ENCODE measurements around the gene PGAP6. TPM values are rescaled to one million over a fixed set of nuclear protein-coding genes. Genes with fewer than 3 reads are reported as not detected.

The PGAP6 gene
- total and polyA plus RNA-seq, 2 of the 13 experiments (the other 11 are each of a cell fraction or from before 2014, with no cell fraction given), result 52.7 to 136 TPM

- TF ChIP-seq IRX3 (CRISPR knock-in tag; IDR thresholded peaks at IDR 0.05; ENCODE audit: borderline replicate concordance, low read depth), result no peak
- TF ChIP-seq ARNT (IDR thresholded peaks at IDR 0.05), result no peak
- TF ChIP-seq RFX3 (CRISPR knock-in tag; IDR thresholded peaks at IDR 0.05), result no peak
- peak; percentile 53; the same call in 1 of the 2 replicates for TF ChIP-seq RFXANK (CRISPR knock-in tag; IDR thresholded peaks at IDR 0.05)
- no peak for TF ChIP-seq ZNF124 (CRISPR knock-in tag; IDR thresholded peaks at IDR 0.05)
- no peak for TF ChIP-seq ZZZ3 (CRISPR knock-in tag; IDR thresholded peaks at IDR 0.05; ENCODE audit: borderline replicate concordance)
- TF ChIP-seq TARDBP (CRISPR knock-in tag; IDR thresholded peaks at IDR 0.05), result peak; percentile 75
- TF ChIP-seq NONO (IDR thresholded peaks at IDR 0.05), result no peak
- TF ChIP-seq NONO (CRISPR knock-in tag; conservative IDR thresholded peaks at IDR 0.05), result peak; percentile 69; the same call in 1 of the 2 replicates
- TF ChIP-seq ZNF737 (CRISPR knock-in tag; IDR thresholded peaks at IDR 0.05; ENCODE audit: borderline replicate concordance), result no peak
- peak; percentile 35; the same call in 1 of the 2 replicates for TF ChIP-seq MXD3 (CRISPR knock-in tag; IDR thresholded peaks at IDR 0.05)
- no peak for TF ChIP-seq KAT2B (IDR thresholded peaks at IDR 0.05; ENCODE audit: borderline replicate concordance, low read depth, low read length)
- TF ChIP-seq ZNF253 (CRISPR knock-in tag; IDR thresholded peaks at IDR 0.05; ENCODE audit: borderline replicate concordance), result no peak
- TF ChIP-seq MAX (IDR thresholded peaks at IDR 0.05), result peak; percentile 99
- TF ChIP-seq HIC2 (CRISPR knock-in tag; IDR thresholded peaks at IDR 0.05; ENCODE audit: low read depth), result peak; percentile 77; the same call in 1 of the 2 replicates
- TF ChIP-seq LRRFIP1 (CRISPR knock-in tag; conservative IDR thresholded peaks at IDR 0.05), result no peak
- TF ChIP-seq FOXA1 (IDR thresholded peaks at IDR 0.05), result no peak
- TF ChIP-seq FOXA1 (CRISPR knock-in tag; IDR thresholded peaks at IDR 0.05), result no peak; the same call in 1 of the 2 replicates
- peak; percentile 90 for TF ChIP-seq HMG20A (CRISPR knock-in tag; IDR thresholded peaks at IDR 0.05; ENCODE audit: borderline replicate concordance)
- TF ChIP-seq MLLT10 (CRISPR knock-in tag; IDR thresholded peaks at IDR 0.05), result no peak
- TF ChIP-seq HNF1B (CRISPR knock-in tag; IDR thresholded peaks at IDR 0.05), result no peak
- TF ChIP-seq CBFB (CRISPR knock-in tag; IDR thresholded peaks at IDR 0.05), result peak; percentile 35; the same call in 1 of the 2 replicates
- peak; percentile 91 for TF ChIP-seq ARNTL (CRISPR knock-in tag; IDR thresholded peaks at IDR 0.05)
- TF ChIP-seq ZFP36 (IDR thresholded peaks at IDR 0.05; ENCODE audit: borderline replicate concordance, low read depth, low read length, partially characterized antibody), result no peak
- TF ChIP-seq ZNF615 (CRISPR knock-in tag; IDR thresholded peaks at IDR 0.05; ENCODE audit: borderline replicate concordance), result no peak
Observed at GRCh38 chr16:405548-406506, 24.0 kb upstream of the PGAP6 start (continued).
